Measurements from ENCODE around the gene ATG16L2. TPM values are rescaled to one million over a fixed set of nuclear protein-coding genes. Genes with fewer than 3 reads are reported as not detected.

ATG16L2 gene
- total and polyA plus RNA-seq, 9 of the 15 experiments (the other 6 are each of a cell fraction or from before 2014, with no cell fraction given), result 0.18 to 11.2 (median 6.2) TPM

- no peak for TF ChIP-seq ZNF512 (tag; IDR thresholded peaks at IDR 0.05)
- no peak for TF ChIP-seq PYGO2 (tag; IDR thresholded peaks at IDR 0.05)
- TF ChIP-seq NFE2 (IDR thresholded peaks at IDR 0.05; ENCODE audit: low read depth), result peak; percentile 56; the same call in 1 of the 2 replicates
- peak; percentile 94 for TF ChIP-seq CTCFL (IDR thresholded peaks at IDR 0.05; ENCODE audit: borderline replicate concordance, insufficient read depth, low read depth, low read length, poor library complexity, severe bottlenecking)
- TF ChIP-seq CBFB (CRISPR knock-in tag; IDR thresholded peaks at IDR 0.05), result 0 out of 2 replicates have a peak, but pooled peaks have one; percentile 53
- TF ChIP-seq ZBTB40 (IDR thresholded peaks at IDR 0.05), result peak; percentile 59; the same call in 1 of the 2 replicates
- TF ChIP-seq ZBTB40 (CRISPR knock-in tag; IDR thresholded peaks at IDR 0.05), result no peak
- no peak for TF ChIP-seq PBX2 (CRISPR knock-in tag; IDR thresholded peaks at IDR 0.05; ENCODE audit: low read depth)
- TF ChIP-seq PBX2 (tag; conservative IDR thresholded peaks at IDR 0.05; ENCODE audit: low read depth), result peak; percentile 36
These were observed 20.5 kb upstream of the ATG16L2 start, which contains the start of gene STARD10 (continued) for GRCh38 chr11:72793425-72794367.

Measured in K562 (cell line).